HEK293 (cell line): Measurements from ENCODE around the gene ITGB5.

Source experiments
- CTCF ChIA-PET: fragments of 350-600 bp; formaldehyde crosslinking; extraction: SDS; loops from one replicate; lab custom pipeline; 2021; ENCODE audit warnings: antibody characterized with exemption; lab: Yijun Ruan, JAX
- POLR2A ChIA-PET: fragments of 300-600 bp; formaldehyde crosslinking; extraction: SDS; loops from one replicate; lab custom pipeline; 2020; ENCODE audit warnings: antibody characterized with exemption, inconsistent platforms; lab: Yijun Ruan, JAX
- H3K27ac ChIP-seq: fragments of 200-500 bp; sonication (Bioruptor generic); 2 replicates; pipeline ENCODE4 v1.5.1; 2014; ENCODE audit warnings: low read depth, low read length, control low read depth, inconsistent platforms; ENCODE audit errors: extremely low read depth
- H3K36me3 ChIP-seq, 2 experiments: fragments of 200-500 bp in 1 of 2; sonication (Bioruptor generic) in 1 of 2; 1 replicate in 1 of 2; 2 replicates in 1 of 2; pipeline ENCODE4 v1.5.1; 2014 to 2017; ENCODE audit warnings: inconsistent platforms in 2 of 2, low read length in 2 of 2; ENCODE audit not compliant: control insufficient read depth in 2 of 2, insufficient read depth in 1 of 2
- H3K4me1 ChIP-seq: fragments of 200-500 bp; sonication (Bioruptor generic); 2 replicates; pipeline ENCODE4 v1.5.1; 2014; ENCODE audit warnings: mild to moderate bottlenecking, low read length, inconsistent platforms; ENCODE audit not compliant: control insufficient read depth, insufficient read depth
- H3K4me3 ChIP-seq: 2 replicates; pipeline ENCODE4 v1.5.1; 2011; ENCODE audit warnings: low read depth, mild to moderate bottlenecking, control low read depth, low read length, moderate library complexity
- H3K9me3 ChIP-seq: fragments of 200-500 bp; sonication (Bioruptor generic); 2 replicates; pipeline ENCODE4 v1.5.1; 2014; ENCODE audit warnings: low read depth, low read length, inconsistent platforms; ENCODE audit not compliant: control insufficient read depth, insufficient read depth
- BCL11A ChIP-seq: fragments of 450-650 bp; formaldehyde crosslinking; IDR thresholded peaks from 2 replicates; pipeline ENCODE4 v1.5.1; 2016; ENCODE audit warnings: low read depth, missing biosample characterization, missing genetic modification characterization
- BCL11B ChIP-seq: fragments of 450-650 bp; formaldehyde crosslinking; IDR thresholded peaks from 2 replicates; pipeline ENCODE4 v1.5.1; 2016; ENCODE audit warnings: low read depth, missing biosample characterization, missing genetic modification characterization
- YY2 ChIP-seq: fragments of 450-650 bp; formaldehyde crosslinking; IDR thresholded peaks from 2 replicates; pipeline ENCODE4 v1.5.1; 2016; ENCODE audit warnings: missing biosample characterization, missing genetic modification characterization
- ZBTB21 ChIP-seq: fragments of 450-650 bp; formaldehyde crosslinking; IDR thresholded peaks from 2 replicates; pipeline ENCODE4 v1.5.1; 2017; ENCODE audit warnings: missing biosample characterization, missing genetic modification characterization
- ZFP41 ChIP-seq: fragments of 450-650 bp; formaldehyde crosslinking; IDR thresholded peaks from 2 replicates; pipeline ENCODE4 v1.5.1; 2016; ENCODE audit warnings: missing biosample characterization, missing genetic modification characterization, borderline replicate concordance
- ZIC2 ChIP-seq: fragments of 450-650 bp; formaldehyde crosslinking; IDR thresholded peaks from 2 replicates; pipeline ENCODE4 v1.5.1; 2016; ENCODE audit warnings: missing biosample characterization, missing genetic modification characterization
- ZNF140 ChIP-seq: fragments of 450-650 bp; formaldehyde crosslinking; IDR thresholded peaks from 2 replicates; pipeline ENCODE4 v1.5.1; 2016; ENCODE audit warnings: missing biosample characterization, missing genetic modification characterization
- ZNF146 ChIP-seq: fragments of 450-650 bp; formaldehyde crosslinking; IDR thresholded peaks from 2 replicates; pipeline ENCODE4 v1.5.1; 2016; ENCODE audit warnings: missing biosample characterization, missing genetic modification characterization
- ZNF16 ChIP-seq: fragments of 450-650 bp; formaldehyde crosslinking; IDR thresholded peaks from 2 replicates; pipeline ENCODE4 v1.5.1; 2016; ENCODE audit warnings: low read depth, missing biosample characterization, missing genetic modification characterization
- ZNF169 ChIP-seq: fragments of 450-650 bp; formaldehyde crosslinking; IDR thresholded peaks from 2 replicates; pipeline ENCODE4 v1.5.1; 2016; ENCODE audit warnings: missing biosample characterization, missing genetic modification characterization
- ZNF221 ChIP-seq: fragments of 450-650 bp; formaldehyde crosslinking; IDR thresholded peaks from 2 replicates; pipeline ENCODE4 v1.5.1; 2017; ENCODE audit warnings: missing biosample characterization, missing genetic modification characterization, borderline replicate concordance
- ZNF248 ChIP-seq: fragments of 450-650 bp; formaldehyde crosslinking; IDR thresholded peaks from 2 replicates; pipeline ENCODE4 v1.5.1; 2017; ENCODE audit warnings: missing biosample characterization, missing genetic modification characterization
- ZNF324 ChIP-seq: fragments of 450-650 bp; formaldehyde crosslinking; IDR thresholded peaks from 2 replicates; pipeline ENCODE4 v1.5.1; 2016; ENCODE audit warnings: missing biosample characterization, missing genetic modification characterization
- ZNF37A ChIP-seq: fragments of 450-650 bp; IDR thresholded peaks from 2 replicates; pipeline ENCODE4 v1.5.1; 2018; ENCODE audit warnings: missing biosample characterization, missing genetic modification characterization
- ZNF426 ChIP-seq: fragments of 450-650 bp; formaldehyde crosslinking; IDR thresholded peaks from 2 replicates; pipeline ENCODE4 v1.5.1; 2017; ENCODE audit warnings: missing biosample characterization, missing genetic modification characterization, mild to moderate bottlenecking, inconsistent platforms, moderate library complexity
- ZNF558 ChIP-seq: fragments of 450-650 bp; formaldehyde crosslinking; IDR thresholded peaks from 2 replicates; pipeline ENCODE4 v1.5.1; 2016; ENCODE audit warnings: missing biosample characterization, missing genetic modification characterization
- ZNF600 ChIP-seq: fragments of 450-650 bp; formaldehyde crosslinking; IDR thresholded peaks from 2 replicates; pipeline ENCODE4 v1.5.1; 2016; ENCODE audit warnings: missing biosample characterization, missing genetic modification characterization
- ZNF747 ChIP-seq: fragments of 450-650 bp; formaldehyde crosslinking; IDR thresholded peaks from 2 replicates; pipeline ENCODE4 v1.5.1; 2016; ENCODE audit warnings: missing biosample characterization, missing genetic modification characterization
- ZNF768 ChIP-seq: fragments of 450-650 bp; formaldehyde crosslinking; IDR thresholded peaks from 2 replicates; pipeline ENCODE4 v1.5.1; 2018; ENCODE audit warnings: missing biosample characterization, mild to moderate bottlenecking, missing genetic modification characterization
- ZNF830 ChIP-seq: fragments of 450-650 bp; IDR thresholded peaks from 2 replicates; pipeline ENCODE4 v1.5.0; 2018; ENCODE audit warnings: missing biosample characterization, missing genetic modification characterization, low read depth, mild to moderate bottlenecking, moderate library complexity
- ZNF843 ChIP-seq: fragments of 450-650 bp; formaldehyde crosslinking; IDR thresholded peaks from 2 replicates; pipeline ENCODE4 v1.5.1; 2016; ENCODE audit warnings: missing biosample characterization, missing genetic modification characterization
- TF ChIP-seq, protein P1 (sequence below): fragments of 450-650 bp; IDR thresholded peaks from 2 replicates; pipeline ENCODE4 v1.5.1; 2018; ENCODE audit warnings: missing biosample characterization, mild to moderate bottlenecking, missing genetic modification characterization
- TF ChIP-seq, protein P2 (sequence below): fragments of 450-650 bp; formaldehyde crosslinking; IDR thresholded peaks from 2 replicates; pipeline ENCODE4 v1.5.1; 2016; ENCODE audit warnings: missing biosample characterization, missing genetic modification characterization

The ITGB5 gene

DNA sequence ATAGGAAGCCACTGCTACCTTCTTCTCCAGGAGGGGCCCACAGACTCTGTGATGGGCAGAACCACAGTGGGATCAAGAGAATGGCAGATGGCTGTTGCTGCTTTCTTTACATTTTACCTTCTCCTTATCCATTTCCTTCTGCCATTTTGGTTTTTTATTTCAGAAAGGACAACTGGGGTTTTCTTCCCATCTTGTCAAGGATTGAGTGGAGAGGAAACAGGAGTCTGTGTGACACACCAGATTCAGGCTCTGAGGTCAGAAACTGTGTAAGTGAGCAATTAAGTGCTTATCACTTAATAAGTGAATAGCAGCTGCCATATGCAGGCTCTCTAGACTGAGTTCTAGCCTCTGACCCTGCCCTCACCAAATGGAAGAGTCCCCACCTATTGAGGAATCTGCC is 47.3 kb downstream of the ITGB5 start:
- ChIA-PET CTCF (no interaction called here), POLR2A (interaction anchor here (0.7 kb wide), 1 partner anchor 1238 kb away, joined by 4 read pairs; no protein-coding TSS in a partner anchor)
- Histone ChIP-seq H3K27ac (no peak overlapping the region), H3K4me1 (peaks cover 3% of the 10 kb centered on the region; the same call in 1 of the 2 replicates), H3K9me3 (no peaks in the 10 kb centered on the region), H3K4me3 (no peak overlapping the region), H3K36me3 (peaks cover 0 to 20% of the 10 kb centered on the region in 2 experiments; a peak in 1 of 3 replicates)
- TF ChIP-seq YY2 (tag by site-specific recombination) (no peak), ZFP41 (tag by site-specific recombination) (no peak), ZNF558 (tag by site-specific recombination) (no peak), ZNF426 (tag by site-specific recombination) (no peak), ZNF600 (tag by site-specific recombination) (no peak), ZNF146 (tag by site-specific recombination) (no peak), ZNF140 (no peak), BCL11B (no peak), ZNF830 (tag by site-specific recombination) (no peak), ZNF221 (tag by site-specific recombination) (no peak), ZBTB21 (tag by site-specific recombination) (no peak), ZNF37A (no peak), ZNF248 (tag by site-specific recombination) (no peak)
- TF ChIP-seq, protein P1, sequence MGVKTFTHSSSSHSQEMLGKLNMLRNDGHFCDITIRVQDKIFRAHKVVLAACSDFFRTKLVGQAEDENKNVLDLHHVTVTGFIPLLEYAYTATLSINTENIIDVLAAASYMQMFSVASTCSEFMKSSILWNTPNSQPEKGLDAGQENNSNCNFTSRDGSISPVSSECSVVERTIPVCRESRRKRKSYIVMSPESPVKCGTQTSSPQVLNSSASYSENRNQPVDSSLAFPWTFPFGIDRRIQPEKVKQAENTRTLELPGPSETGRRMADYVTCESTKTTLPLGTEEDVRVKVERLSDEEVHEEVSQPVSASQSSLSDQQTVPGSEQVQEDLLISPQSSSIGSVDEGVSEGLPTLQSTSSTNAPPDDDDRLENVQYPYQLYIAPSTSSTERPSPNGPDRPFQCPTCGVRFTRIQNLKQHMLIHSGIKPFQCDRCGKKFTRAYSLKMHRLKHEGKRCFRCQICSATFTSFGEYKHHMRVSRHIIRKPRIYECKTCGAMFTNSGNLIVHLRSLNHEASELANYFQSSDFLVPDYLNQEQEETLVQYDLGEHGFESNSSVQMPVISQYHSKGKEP (tag by site-specific recombination) = no peak

DNA sequence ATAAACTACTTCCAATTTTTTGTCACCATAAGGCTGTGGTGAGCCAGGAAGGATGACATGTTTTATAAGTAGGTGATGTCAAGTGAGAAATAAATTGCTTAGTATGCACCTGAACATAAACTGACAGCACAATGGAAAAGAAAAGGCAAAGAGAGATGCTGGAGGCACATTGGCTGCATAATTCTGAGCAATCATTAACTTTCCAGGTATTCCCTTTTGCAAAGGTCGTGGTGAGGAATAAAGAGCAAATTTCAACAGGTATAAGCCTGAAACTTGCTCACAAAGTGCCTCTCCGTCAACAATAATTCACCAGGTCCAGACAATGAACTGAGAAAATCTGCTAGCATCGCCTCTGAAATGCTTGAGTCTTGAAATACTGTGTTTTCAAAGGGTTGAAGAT is 48.2 kb downstream of the ITGB5 start:
- Histone ChIP-seq H3K4me1 (peaks cover 3% of the 10 kb centered on the region; the same call in 1 of the 2 replicates), H3K9me3 (no peaks in the 10 kb centered on the region), H3K27ac (no peak overlapping the region), H3K36me3 (peaks cover 0 to 18% of the 10 kb centered on the region in 2 experiments; a peak in 1 of 3 replicates)
- TF ChIP-seq BCL11A (no peak), ZNF324 (tag by site-specific recombination) (no peak), ZNF768 (tag by site-specific recombination) (no peak), ZNF747 (no peak), ZNF16 (tag by site-specific recombination) (no peak), ZNF169 (tag by site-specific recombination) (no peak), ZNF843 (tag by site-specific recombination) (no peak), ZIC2 (tag by site-specific recombination) (no peak)
- TF ChIP-seq, protein P2, sequence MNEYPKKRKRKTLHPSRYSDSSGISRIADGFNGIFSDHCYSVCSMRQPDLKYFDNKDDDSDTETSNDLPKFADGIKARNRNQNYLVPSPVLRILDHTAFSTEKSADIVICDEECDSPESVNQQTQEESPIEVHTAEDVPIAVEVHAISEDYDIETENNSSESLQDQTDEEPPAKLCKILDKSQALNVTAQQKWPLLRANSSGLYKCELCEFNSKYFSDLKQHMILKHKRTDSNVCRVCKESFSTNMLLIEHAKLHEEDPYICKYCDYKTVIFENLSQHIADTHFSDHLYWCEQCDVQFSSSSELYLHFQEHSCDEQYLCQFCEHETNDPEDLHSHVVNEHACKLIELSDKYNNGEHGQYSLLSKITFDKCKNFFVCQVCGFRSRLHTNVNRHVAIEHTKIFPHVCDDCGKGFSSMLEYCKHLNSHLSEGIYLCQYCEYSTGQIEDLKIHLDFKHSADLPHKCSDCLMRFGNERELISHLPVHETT = no peak
- TF ChIP-seq, all 188 proteins: peak for 0
- ChIA-PET CTCF (no interaction called here), POLR2A (no interaction called here)
- no peak overlapping the region for H3K4me3 ChIP-seq
